NCI-H526 treated with DMSO at 0.1 percent for 48 hours (cell line): ENCODE results near the gene B3GNT9.

ENCODE experiments used
- DNase-seq: peaks from one replicate; lab custom pipeline; 2025; lab: John Stamatoyannopoulos, UW

B3GNT9 gene

GRCh38 chr16:67150833-67151396, at the start of gene B3GNT9:
B3GNT9 (minus strand) TSS chr16:67150998; CDS start chr16:67150485, 513 bp downstream.
- no peak for DNase-seq

- DNase-seq, result no peak
These were observed 49.7 kb upstream of the B3GNT9 start for GRCh38 chr16:67200491-67200890.

GRCh38 chr16:67199808-67200198, 49.0 kb upstream of the B3GNT9 start:
- no peak for DNase-seq

GRCh38 chr16:67199011-67199807, 48.4 kb upstream of the B3GNT9 start, which contains the start of gene ELMO3:
ELMO3 (plus strand) TSS chr16:67199131; CDS start chr16:67199327, 196 bp downstream.
- peak; percentile 1 for DNase-seq

- DNase-seq, result peak; percentile 19
These were observed 47.5 kb upstream of the B3GNT9 start for GRCh38 chr16:67198238-67198734.

GRCh38 chr16:67197704-67198103, 46.9 kb upstream of the B3GNT9 start:
- DNase-seq, result no peak

GRCh38 chr16:67196881-67197280, 46.1 kb upstream of the B3GNT9 start:
- DNase-seq, result no peak

- no peak for DNase-seq
These were observed 44.9 kb upstream of the B3GNT9 start for GRCh38 chr16:67195676-67196075.

GRCh38 chr16:67194260-67194659, 43.5 kb upstream of the B3GNT9 start:
- no peak for DNase-seq

GRCh38 chr16:67193536-67193935, 42.7 kb upstream of the B3GNT9 start:
- DNase-seq, result no peak

GRCh38 chr16:67192781-67193361, 42.1 kb upstream of the B3GNT9 start:
- no peak for DNase-seq

GRCh38 chr16:67191995-67192681, 41.3 kb upstream of the B3GNT9 start, which contains the start of gene E2F4:
E2F4 (plus strand) TSS chr16:67192155; CDS start chr16:67192228, 73 bp downstream.
- DNase-seq, result peak; percentile 41

- no peak for DNase-seq
These were observed 40.7 kb upstream of the B3GNT9 start for GRCh38 chr16:67191411-67191994.

GRCh38 chr16:67190448-67191399, 39.9 kb upstream of the B3GNT9 start:
- DNase-seq, result no peak

GRCh38 chr16:67190041-67190440, 39.2 kb upstream of the B3GNT9 start, which contains the start of gene EXOC3L1:
EXOC3L1 (minus strand) TSS chr16:67190136; CDS start chr16:67189676, 460 bp downstream.
- no peak for DNase-seq

GRCh38 chr16:67188798-67189197, 38.0 kb upstream of the B3GNT9 start:
- DNase-seq, result no peak

- no peak for DNase-seq
These were observed 37.5 kb upstream of the B3GNT9 start for GRCh38 chr16:67188323-67188722.

- no peak for DNase-seq
These were observed 36.5 kb upstream of the B3GNT9 start for GRCh38 chr16:67187175-67187890.

GRCh38 chr16:67186550-67186950, 35.8 kb upstream of the B3GNT9 start:
- no peak for DNase-seq

GRCh38 chr16:67185651-67186134, 34.9 kb upstream of the B3GNT9 start:
- no peak for DNase-seq
